ENCODE results near the gene CEP83.
"Not testable (repeated sequence)": the region's sequence is repeated elsewhere in the genome, so short reads cannot be mapped to it uniquely, and the experiment has no call there.

The CEP83 gene

DNA sequence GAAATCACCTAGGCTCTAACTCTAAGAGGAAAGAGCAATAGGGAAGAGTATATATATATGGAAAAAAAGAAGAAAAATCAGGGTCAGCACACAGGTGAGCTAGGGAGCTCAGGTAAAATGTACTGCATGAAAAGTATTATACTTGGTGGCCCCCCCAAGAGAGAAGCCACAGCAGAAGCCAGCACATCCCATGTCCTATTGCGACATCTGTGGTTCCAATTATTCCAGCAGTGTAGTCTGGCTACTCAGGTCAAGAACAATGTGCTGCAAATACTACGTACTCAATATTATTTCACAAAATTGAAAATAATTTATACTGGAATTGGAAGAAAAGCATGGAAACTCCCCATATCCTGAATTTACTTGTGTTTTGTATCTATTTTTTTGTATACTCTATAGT lies 85.5 kb downstream of the CEP83 start:
- DNase-seq: no peak

DNA sequence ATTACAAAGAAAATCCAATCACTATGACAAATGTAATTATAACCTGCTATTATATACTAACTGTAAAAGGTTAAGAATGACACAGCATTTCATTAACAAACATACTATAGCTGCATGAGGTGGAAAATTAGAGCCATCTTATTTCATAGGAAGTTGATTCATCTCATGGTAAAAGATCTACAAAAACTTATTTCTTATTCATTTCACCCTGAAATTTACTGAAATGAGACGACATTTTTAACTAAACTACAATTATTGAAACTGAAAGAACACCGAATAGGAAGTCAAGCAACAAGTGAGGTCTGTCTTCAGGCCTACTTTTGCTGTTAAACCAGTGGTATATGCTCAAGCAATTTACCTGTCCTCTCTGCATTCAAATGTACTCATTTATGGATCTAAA lies 87.2 kb downstream of the CEP83 start:
- DNase-seq: no peak

DNA sequence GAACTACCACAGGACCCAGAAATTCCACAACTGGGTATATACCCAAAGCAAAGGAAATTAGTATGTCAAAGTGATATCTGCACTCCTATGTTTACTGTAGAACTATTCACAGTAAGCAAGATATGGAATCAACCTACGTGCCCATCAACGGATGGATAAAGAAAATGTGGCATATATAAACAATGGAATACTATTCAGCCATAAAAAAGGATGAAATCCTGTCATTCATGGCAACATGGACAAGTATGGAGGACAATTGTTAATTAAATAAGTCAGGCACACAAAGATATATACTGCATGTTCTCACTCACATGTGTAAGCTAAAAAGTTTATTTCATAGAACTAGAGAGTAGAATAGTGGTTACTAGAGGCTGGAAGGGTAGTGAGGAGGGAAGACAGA lies 97.0 kb downstream of the CEP83 start:
- no peak for DNase-seq

DNA sequence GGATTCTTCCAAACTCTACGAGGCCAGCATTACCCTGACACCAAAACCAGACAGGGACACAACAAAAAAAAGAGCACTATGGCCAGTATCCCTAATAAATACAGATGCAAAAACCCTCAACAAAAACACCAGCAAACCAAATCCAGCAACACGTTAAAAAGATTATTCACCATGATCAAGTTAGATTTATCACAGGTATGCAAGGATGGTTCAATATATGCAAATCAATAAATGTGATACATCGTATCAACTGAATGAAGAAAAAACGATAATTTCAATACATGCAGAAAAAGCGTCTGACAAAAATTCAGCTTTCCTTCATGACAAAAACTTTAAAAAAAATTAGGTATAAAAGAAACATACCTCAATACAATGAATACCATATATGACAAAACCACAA lies 99.9 kb downstream of the CEP83 start:
- DNase-seq: no peak

DNA sequence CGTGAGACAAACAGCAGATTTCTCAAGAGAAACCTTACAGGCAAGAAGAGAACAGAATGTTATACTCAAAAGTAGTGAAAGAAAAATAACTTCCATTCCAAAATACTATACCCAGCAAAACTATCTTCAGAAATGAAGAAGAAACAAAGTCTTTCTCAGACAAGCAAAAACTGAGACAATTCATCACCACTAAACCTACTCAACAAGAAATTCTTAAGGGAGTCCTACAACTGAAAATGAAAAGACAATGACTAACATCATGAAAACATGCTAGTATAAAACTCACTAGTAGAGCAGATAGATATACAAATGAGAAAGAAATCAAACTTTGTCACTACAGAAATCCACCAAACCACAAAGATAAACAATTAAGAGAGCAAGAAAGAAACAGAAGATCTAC lies 106.5 kb downstream of the CEP83 start:
- DNase-seq: no peak

DNA sequence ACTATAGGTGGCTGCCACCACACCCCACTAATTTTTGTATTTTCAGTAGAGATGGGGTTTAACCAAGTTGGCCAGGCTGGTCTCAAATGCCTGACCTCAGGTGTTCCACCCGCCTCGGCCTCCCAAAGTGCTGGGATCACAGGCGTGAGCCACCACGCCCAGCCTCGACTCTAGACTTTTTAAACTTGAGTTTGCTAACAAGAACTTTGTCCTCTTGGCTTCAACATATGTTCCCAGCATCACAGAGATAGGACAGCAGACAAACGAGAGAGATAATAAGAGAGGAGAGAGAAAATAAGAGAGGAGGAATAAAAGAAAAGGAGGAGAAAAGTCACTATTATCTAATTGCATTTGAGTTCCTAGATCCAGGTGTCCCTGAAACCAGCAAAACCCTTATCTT lies 119.1 kb downstream of the CEP83 start:
- no peak for DNase-seq

DNA sequence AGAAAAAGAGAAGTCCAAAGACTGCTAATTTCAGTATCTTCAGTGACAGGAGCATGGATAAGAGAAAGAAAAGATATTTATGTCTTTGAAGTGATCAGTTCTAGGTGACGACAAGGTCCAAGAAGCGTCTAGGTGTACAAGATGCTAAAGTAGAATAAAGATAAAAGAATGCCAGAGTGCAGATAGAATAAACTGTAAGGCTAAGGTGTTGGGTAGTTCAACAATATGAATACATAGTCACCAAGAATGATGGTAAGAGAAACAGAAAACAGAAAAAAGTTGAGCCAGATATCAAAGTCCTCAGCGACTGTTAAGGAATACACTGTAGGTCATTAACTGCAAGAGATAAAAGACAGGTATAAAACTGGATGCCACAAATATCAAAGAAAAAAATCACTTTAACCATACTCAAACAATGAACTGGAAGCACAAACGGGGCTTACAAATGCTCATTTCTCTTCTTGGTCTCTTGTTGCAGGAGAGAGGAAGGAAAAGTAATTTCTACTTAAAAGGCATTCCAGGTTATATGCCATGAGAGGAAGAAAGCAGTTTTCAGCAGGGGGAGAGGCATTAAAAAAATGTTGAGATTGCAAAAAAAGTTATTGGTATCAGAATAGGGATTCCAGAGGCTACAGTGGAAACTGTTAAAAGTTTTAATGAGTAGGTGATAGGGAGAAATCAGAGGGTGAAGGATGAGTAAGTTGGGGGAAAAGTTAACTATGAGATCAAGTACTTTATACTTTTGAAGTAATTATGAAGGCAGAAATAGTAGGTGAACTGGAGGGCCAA lies 121.5 kb downstream of the CEP83 start:
- DNase-seq: no peak

DNA sequence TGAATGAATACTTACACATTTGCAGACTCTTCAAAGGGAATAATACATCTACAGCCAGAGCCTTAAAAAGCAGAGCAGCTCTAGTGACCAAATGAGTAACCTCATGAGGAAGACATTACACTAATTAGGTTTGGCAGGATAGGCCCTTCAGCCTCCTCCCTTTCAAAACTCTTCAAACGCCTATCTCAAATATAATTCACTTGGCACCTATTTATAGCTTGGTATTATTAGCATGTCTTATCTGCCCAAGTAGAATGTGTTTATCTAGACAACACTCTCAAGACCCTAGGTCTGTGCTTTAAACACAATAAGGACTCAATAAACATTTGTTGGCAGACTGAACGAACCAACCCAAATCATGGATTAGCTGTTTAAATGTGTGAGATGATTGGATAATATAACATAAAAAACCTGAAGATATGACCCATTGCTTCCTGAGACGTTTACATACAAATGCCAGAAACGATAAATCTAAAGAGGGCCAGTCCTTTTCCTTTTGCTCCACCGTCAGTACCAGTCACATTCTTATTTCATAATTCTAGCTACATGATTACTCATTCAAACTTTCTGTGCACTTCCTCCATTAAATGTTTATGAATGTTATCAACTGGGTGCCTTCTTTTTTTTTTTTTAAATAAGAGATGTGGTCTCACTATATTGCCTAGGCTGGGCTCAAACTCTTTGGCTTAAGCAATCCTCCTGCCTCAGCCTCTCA lies 123.3 kb downstream of the CEP83 start:
- no peak for DNase-seq

DNA sequence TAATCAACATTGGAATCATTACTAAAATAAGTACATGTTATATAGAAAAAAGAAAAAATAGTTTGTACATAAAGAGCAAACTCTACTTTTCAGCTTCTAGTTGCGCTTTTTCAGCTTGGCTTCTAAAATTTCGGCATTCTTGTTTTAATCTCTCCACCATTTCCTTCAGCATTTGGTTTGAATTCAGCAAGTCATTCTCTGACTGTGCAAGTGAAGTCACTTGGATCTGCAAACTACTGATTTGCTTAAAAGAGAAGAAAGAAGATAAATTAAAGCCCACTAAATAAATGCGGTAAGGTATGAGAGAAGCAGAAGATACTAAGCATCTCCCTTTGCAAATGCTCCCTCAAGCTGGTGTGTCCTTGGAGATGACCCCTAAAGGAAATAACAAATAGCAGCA lies 126.3 kb downstream of the CEP83 start:
- no peak for DNase-seq

DNA sequence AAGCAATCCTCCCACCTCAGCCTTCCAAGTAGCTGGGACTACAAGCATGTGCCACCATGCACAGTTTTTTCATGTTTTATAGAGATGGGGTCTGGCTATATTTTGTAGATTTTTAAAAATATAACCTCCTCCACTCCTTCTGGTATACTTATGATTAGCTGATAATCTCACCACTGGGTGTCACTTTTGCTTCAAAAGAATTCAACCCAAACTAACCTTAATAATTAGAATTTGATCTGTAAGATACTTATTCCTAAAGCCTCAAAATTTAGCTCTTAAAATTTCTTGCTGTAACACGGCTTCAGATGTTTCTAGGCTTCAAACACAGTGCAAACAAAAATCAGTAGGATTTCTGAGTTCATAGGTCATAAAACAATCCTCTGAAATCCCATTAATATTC lies 130.3 kb downstream of the CEP83 start:
- DNase-seq: no peak

DNA sequence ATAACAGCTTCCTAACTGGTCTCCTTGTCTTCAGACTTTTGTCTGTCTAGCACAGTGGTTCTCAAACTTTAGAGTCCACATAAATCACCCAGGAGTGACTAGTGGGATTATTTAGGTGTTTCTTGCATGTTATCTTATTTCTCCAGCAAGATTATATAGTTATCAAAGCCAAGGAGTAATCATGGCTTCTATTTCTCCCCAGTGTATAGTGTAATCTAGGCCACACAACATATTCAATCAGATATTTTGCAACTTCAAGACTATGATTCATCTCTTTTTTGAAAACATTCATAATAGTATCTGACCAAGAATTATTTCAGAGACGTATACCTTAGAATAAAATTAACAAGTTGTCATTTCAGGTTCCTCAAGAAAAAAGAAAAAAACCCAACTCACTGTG lies 131.9 kb downstream of the CEP83 start:
- DNase-seq: no peak

DNA sequence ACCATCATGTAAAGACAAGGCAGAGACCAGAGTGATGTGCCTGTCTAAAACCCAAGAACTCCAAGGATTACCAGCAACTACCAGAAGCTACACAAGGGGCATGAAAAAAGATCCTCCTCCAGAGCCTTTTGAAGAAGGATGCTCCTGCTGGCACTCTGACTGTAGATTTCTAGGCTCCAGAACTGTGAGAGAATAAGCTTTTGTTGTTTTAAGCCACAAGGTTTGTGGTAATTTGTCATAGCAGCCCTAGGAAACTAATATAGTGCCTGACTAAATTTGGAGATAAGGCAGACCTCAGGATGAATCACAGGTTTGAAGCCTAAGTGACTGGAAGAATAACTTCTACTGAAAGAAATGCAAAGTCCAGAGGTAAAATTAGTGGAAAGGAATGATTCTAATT lies 132.9 kb downstream of the CEP83 start:
- DNase-seq: no peak

DNA sequence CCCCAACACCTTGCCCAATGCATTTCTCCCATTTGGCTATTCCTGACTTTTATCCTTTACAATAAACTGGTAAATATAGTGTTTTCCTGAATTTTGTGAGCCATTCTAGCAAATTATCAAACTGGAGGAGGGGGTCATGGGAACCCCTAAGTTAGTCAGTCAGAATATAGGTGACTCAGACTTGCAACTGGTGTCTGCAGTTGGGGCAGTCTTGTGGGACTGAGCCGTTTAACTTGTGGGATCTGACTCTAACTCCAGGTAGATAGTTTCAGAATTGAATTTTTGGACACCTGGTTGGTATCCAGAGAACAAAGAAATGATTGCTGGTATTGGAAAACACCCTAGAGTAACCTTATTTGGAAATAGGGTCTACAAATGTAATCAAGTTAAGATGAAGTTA lies 133.4 kb downstream of the CEP83 start:
- no peak for DNase-seq

DNA sequence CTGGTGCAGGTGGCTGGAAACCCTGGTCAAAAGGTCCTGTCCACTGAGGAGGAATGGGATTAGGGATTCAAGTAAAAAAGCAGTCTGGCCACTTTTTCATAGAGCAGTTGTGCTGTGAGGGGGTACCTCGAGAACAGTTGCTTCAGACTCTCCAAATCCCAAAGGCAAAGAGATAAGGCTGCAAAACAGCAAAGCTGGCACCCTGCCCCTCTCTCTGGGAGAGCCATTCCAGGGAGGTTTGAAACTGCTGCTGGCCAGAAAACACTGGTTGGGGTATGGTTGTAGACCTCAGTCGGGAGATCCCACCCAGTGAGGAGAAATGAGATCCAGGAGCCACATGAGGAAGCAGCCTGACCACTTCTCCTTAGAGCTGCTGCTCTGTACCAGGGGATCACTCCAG lies 137.3 kb downstream of the CEP83 start:
- DNase-seq: no peak

DNA sequence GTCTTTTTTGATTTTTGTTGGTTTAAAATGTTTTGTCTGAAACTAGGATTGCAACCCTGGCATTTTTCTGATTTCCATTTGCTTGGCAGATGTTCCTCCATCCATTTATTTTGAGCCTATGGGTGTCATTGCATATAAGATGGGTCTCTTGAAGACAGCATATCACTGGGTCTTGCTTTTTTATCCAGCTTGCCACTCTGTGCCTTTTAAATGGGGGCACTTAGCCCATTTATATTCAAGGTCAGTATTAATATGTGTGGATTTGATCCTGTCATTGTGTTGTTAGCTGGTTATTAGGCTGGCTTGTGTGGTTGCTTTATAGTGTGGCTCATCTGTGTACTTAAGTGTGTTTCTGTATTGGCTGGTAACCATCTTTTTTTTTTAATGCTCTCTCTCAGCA lies 139.6 kb downstream of the CEP83 start:
- no peak for DNase-seq

DNA sequence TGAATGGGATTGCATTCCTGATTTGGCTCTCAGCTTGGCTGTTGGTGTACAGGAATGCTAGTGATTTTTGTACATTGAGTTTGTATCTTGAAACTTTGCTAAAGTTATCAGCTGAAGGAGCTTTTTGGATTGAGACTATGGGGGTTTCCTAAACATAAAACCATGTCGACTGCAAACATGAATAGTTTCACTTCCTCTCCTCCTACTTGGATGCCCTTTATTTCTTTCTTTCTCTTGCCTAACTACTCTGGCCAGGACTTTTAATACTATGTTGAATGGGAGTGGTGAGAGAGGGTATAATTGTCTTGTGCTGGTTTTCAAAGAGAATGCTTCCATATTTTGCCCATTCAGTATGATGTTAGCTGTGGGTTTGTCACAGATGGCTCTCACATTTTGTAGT lies 141.5 kb downstream of the CEP83 start:
- no peak for DNase-seq

DNA sequence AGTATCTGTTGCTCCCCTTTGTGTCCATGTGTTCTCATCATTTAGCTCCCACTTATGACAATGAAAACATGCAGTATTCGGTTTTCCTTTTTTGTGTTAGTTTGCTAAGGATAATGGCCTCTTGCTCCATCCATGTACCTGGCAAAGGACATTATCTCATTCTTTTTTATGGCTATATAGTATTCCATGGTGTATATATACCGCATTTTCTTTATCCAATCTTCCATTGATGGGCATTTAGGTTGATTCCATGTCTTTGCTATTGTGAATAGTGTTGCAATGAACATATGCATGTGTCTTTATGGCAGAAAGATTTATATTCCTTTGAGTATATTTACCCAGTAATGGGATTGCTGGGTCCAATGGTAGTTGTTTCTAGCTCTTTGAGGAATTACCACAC lies 143.1 kb downstream of the CEP83 start:
- DNase-seq: not testable (repeated sequence)

DNA sequence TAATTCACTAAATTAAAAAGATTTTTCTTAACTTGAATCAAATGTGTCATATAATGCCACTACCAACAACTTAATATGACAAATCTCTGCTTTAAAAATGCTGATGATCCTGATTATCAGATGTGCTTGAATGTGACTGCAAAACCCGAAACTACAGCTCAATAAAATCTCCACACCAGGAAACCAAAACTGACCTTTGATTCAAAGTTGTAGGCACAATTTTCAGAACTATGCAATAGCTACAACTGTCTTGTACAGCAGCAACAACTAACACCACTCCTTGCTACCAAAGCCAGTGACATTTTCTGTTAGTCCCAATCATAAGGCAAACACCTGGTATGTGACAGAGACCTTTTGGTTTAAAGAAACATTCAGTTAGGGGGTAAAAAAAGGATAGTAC lies 147.3 kb downstream of the CEP83 start:
- DNase-seq: no peak

DNA sequence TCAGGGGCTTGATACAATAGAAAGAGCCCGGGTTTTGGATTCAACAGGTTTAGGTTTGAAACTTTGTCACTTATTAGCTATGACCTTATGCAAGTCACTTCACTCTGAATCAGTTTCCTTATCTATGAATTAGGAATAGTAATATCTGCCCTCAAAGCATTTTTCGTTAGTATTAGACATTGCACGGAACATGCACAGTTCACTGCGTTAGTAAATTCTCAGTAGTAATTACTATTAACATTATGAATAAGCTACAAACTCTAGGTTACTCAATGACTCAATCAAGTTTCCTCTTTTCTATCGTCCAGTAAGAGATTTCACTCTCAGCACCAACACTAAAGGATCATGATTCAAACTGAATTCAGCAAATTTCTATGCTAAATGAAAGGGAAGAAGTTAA lies 150.3 kb downstream of the CEP83 start:
- no peak for DNase-seq

DNA sequence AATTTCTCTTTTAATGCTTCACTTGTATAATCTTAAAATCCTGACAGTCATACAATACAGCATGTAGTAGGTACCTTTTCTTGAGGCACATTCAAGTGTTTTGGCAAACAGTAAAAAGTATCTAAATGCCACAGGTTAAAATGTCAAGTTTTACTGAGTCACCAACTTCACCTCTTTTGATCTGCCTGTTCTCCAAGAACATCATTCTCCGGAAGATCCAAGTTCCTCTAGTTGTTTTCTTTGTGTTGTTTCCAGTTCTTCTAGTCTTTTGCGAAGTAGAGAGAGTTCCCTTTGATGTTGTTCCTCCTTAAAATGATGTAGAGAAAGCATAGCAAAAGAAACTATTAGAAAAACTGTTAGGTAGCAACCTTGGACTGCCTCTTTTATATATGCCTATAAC lies 151.1 kb downstream of the CEP83 start:
- no peak for DNase-seq

DNA sequence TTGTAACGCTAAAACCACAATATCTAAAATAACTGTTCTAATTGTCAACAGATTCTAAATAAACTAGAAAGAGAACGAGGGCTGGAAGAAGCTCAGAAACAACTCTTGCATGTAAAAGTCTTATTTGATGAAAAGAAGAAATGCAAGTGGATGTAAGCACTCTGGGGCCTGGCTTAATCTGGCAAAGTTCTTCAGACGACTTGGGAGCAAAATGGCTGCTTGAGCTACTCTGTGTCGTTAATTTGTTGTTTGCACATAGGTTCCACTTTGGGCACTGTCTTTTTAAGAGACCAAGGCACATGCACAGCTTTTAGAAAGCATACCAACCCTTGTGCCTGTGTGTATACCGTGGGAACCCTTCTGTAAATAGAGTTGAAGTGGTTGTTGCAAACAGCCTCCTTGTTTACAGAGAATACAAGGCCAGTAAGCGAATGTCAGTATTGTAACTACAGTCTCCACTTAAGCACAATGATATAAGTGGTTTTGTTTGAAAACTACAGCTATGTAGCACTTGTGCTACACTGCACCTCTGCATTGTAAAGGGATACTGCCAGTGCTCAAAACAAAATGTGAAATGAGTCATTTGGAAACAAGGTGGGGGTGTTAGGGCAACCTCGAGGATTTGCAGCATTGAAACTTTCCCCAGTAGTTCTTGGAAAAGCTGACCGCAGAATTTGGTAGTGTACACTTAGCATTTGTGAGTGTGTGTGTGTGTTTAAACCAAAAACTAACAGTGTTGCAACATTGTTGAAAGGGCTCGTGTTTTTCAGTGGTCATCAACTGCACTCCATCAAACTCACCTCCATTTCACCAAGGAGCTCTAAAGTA lies 154.3 kb downstream of the CEP83 start:
- DNase-seq: peak; percentile 29

DNA sequence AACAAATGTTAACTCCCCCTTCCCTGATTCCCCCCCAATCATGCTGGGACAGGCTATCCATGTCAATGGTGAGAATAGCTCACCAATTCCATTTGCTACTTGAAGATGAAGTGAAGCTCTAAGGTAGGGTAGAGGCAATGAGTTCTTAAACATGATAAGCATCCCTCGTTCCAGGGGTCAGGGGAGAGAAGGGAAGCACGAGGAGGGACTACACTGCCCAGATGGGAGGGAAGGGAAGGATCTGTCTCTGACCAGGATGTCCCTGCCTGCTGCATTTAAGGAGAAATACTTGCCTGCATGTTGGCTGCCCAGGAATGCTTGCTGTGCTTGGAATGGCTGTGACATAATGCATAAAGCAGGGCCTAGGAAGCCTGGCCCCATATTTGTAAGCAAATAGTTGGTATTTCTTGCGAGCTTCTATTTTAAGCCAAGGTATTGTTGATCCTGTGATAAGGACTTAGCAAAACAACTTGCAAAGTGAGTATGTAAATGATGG lies 155.1 kb downstream of the CEP83 start:
- DNase-seq: no peak

DNA sequence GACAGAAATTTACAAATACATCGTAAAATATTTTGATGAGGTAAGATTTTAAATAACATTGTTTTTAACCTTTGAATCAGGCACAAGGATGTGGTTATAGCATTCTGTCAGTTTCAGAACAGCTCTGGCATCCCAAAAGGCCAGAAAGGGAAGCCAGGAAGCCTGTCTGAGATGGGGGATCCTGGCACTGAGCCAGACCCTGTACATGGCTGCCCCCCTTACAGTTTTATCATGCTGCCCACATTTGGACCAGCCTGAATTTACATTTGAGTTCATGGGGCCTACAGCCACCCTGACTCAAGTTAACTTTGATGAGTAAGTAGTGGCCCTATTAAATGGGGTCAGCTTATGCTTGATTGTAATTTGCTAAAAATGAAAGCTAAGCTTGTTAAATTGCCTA lies 155.7 kb downstream of the CEP83 start:
- no peak for DNase-seq

DNA sequence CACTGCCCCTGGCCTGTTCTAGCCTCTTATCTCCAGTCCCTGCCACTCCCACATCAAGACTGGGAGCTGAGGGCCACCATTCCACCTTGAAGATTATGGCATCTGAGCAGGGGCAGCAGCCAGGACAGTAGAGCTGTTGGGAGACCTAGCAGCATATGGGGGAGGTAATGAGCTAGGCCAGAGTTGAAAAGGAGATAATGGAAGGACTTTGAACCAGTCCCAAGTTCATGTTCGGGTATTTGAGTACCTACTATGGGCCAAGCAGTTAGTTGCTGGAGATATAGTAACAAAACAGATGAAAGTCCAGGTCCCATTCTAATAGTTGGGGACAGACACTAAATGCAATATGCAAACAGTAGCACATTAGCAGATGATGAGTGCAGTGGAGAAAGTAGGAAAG lies 159.8 kb downstream of the CEP83 start:
- no peak for DNase-seq

Data from NCI-H1105 treated with DMSO at 0.1 percent for 48 hours (cell line).